CD4-positive, alpha-beta T cell (primary cell): Measurements from ENCODE around the gene RIOK3. TPM values are rescaled to one million over a fixed set of nuclear protein-coding genes. Genes with fewer than 3 reads are reported as not detected.

Experiments
- ATAC-seq: fragments of 200-7000 bp; cut with Tn5 transposase; one replicate; pipeline ENCODE4 v1.10.0; 2022; ENCODE audit warnings: mild to moderate bottlenecking; ENCODE audit not compliant: poor library complexity
- CTCF ChIA-PET: fragments of 350-600 bp; sonication (Branson Sonifier 250); formaldehyde crosslinking; loops from one replicate; lab custom pipeline; 2021; ENCODE audit warnings: antibody characterized with exemption, inconsistent platforms; lab: Charles Lee
- POLR2A ChIA-PET: fragments of 350-600 bp; sonication (Branson Sonifier 250); formaldehyde crosslinking; loops from one replicate; lab custom pipeline; 2021; ENCODE audit warnings: antibody characterized with exemption, inconsistent platforms; lab: Charles Lee
- DNase-seq, 14 experiments: peaks; one replicate each; pipeline ENCODE4 v3.0.0-alpha.2; 2013 to 2020; ENCODE audit warnings: mixed read lengths in 2 of 14
- H3K27ac ChIP-seq, 2 donors: one replicate each; pipeline versions ENCODE4 v1.5.1 to v1.7.0; 2013; ENCODE audit warnings: low read length in 2 of 2, low read depth in 1 of 2, mild to moderate bottlenecking in 1 of 2
- H3K27me3 ChIP-seq, 2 experiments: 1 replicate in 1 of 2; 2 replicates in 1 of 2; pipeline versions ENCODE4 v1.6.1 to v1.7.0; 2013; ENCODE audit warnings: low read length in 2 of 2, control low read depth in 1 of 2, mild to moderate bottlenecking in 1 of 2, moderate library complexity in 1 of 2; ENCODE audit not compliant: insufficient read depth in 2 of 2, control insufficient read depth in 1 of 2
- H3K36me3 ChIP-seq: one replicate; pipeline ENCODE4 v1.6.1; 2013; ENCODE audit warnings: low read length, control low read depth; ENCODE audit not compliant: insufficient read depth
- H3K4me1 ChIP-seq: one replicate; pipeline ENCODE4 v1.6.1; 2013; ENCODE audit warnings: low read length, control low read depth; ENCODE audit not compliant: insufficient read depth
- H3K4me3 ChIP-seq: one replicate; pipeline ENCODE4 v1.5.1; 2013; ENCODE audit warnings: mild to moderate bottlenecking, low read length, moderate library complexity
- H3K9me3 ChIP-seq, 2 experiments: 1 replicate in 1 of 2; 2 replicates in 1 of 2; pipeline versions ENCODE4 v1.6.1 to v1.7.0; 2013; ENCODE audit warnings: low read length in 2 of 2, mild to moderate bottlenecking in 2 of 2, control low read depth in 1 of 2, moderate library complexity in 1 of 2; ENCODE audit not compliant: control insufficient read depth in 1 of 2, insufficient read depth in 1 of 2
- H3K27ac Mint-ChIP-seq: one replicate; pipeline ENCODE4 v1.8.0; 2020; ENCODE audit warnings: mixed read lengths
- H3K27me3 Mint-ChIP-seq: one replicate; pipeline ENCODE4 v1.8.0; 2021; ENCODE audit warnings: mixed read lengths
- H3K36me3 Mint-ChIP-seq: one replicate; pipeline ENCODE4 v1.8.0; 2021; ENCODE audit warnings: low read depth, mixed read lengths
- H3K4me1 Mint-ChIP-seq: one replicate; pipeline ENCODE4 v1.8.0; 2021; ENCODE audit warnings: low read depth, mixed read lengths
- H3K4me3 Mint-ChIP-seq: one replicate; pipeline ENCODE4 v1.8.0; 2020; ENCODE audit warnings: mild to moderate bottlenecking, mixed read lengths
- H3K9me3 Mint-ChIP-seq: one replicate; pipeline ENCODE4 v1.8.0; 2020; ENCODE audit warnings: mixed read lengths
- CTCF ChIP-seq: fragments of 200-600 bp; IDR thresholded peaks from one replicate; pipeline ENCODE4 v1.8.0; 2022; ENCODE audit warnings: antibody characterized with exemption, mild to moderate bottlenecking
- intact Hi-C, 2 experiments: fragments of 100-400 bp; cut with DNase I in 1 of 2; cut with micrococcal nuclease in 1 of 2; formaldehyde crosslinking; loops; one replicate each; pipeline versions ENCODE4 v1.15.1 to v1.9.0; 2023 to 2025; cut with DNase I, micrococcal nuclease
- total RNA-seq, 174 experiments: library from RNA in 2 of 174; stranded (reverse) in 2 of 174; gene quantifications; one replicate each; pipeline ENCODE4 v1.2.3 and lab custom pipeline; 2021 to 2026

Gene RIOK3
- total RNA-seq, 2 experiments from 2014 or later: 151 to 153 TPM

GRCh38 chr18:23452347-23452727 lies 750 bp upstream of the RIOK3 start:
- Mint-ChIP-seq H3K4me3 (peak overlapping the region; percentile 98), H3K4me1 (peaks cover 46% of the 10 kb centered on the region), H3K36me3 (peaks cover 26% of the 10 kb centered on the region), H3K9me3 (no peaks in the 10 kb centered on the region), H3K27ac (peak overlapping the region; percentile 89), H3K27me3 (no peaks in the 10 kb centered on the region)
- intact Hi-C loops: loop anchor here (2.0 to 5.0 kb wide), 5 partner anchors 16 to 520 kb away; partner anchors contain the start of genes NPC1 (in 2 of the 2), RBBP8 (in 1 of the 2) and RMC1 (in 1 of the 2)
- H3K27ac ChIP-seq: peak overlapping the region; percentile 80 to 81
- ATAC-seq: no peak
- H3K4me3 ChIP-seq: peak overlapping the region; percentile 88
- no peaks in the 10 kb centered on the region for H3K27me3 ChIP-seq
- no peaks in the 10 kb centered on the region for H3K9me3 ChIP-seq
- CTCF ChIA-PET: interaction anchor here (0.5 kb wide), 1 partner anchor 25 kb away, joined by 3 read pairs; no protein-coding TSS in a partner anchor
- POLR2A ChIA-PET: interaction anchor here (0.6 to 2.9 kb wide), 9 partner anchors 8 to 1852 kb away, joined by 3 to 13 read pairs (median 4); partner anchors contain the start of genes ESCO1 and RMC1
- H3K36me3 ChIP-seq: peaks cover 3% of the 10 kb centered on the region
- H3K4me1 ChIP-seq: peaks cover 17% of the 10 kb centered on the region
- DNase-seq: no peak
- TF ChIP-seq CTCF: no peak

- POLR2A ChIA-PET: interaction anchor here (0.6 to 2.9 kb wide), 10 partner anchors 10 to 1853 kb away, joined by 3 to 13 read pairs (median 4); partner anchors contain the start of genes ESCO1 and RMC1
- Histone ChIP-seq H3K4me3 (peak overlapping the region; percentile 88), H3K27me3 (no peaks in the 10 kb centered on the region), H3K9me3 (no peaks in the 10 kb centered on the region), H3K4me1 (peaks cover 28% of the 10 kb centered on the region), H3K27ac (peak overlapping the region; percentile 80 to 81), H3K36me3 (peaks cover 11% of the 10 kb centered on the region)
- no peak for TF ChIP-seq CTCF
- peak; percentile 59 for ATAC-seq
- CTCF ChIA-PET: interaction anchor here (0.9 to 1.4 kb wide), 3 partner anchors 34 to 62 kb away, joined by 3 to 7 read pairs (median 3); no protein-coding TSS in a partner anchor
- H3K9me3 Mint-ChIP-seq: no peaks in the 10 kb centered on the region
- DNase-seq: peak in 6 of 14 experiments; percentile 4 to 53 (median 22)
- no peaks in the 10 kb centered on the region for H3K27me3 Mint-ChIP-seq
- peak overlapping the region; percentile 89 for H3K27ac Mint-ChIP-seq
- peak overlapping the region; percentile 98 for H3K4me3 Mint-ChIP-seq
- intact Hi-C loops: loop anchor here (2.0 to 5.0 kb wide), 5 partner anchors 17 to 521 kb away; partner anchors contain the start of genes NPC1 (in 2 of the 2), RBBP8 (in 1 of the 2) and RMC1 (in 1 of the 2)
- peaks cover 37% of the 10 kb centered on the region for H3K36me3 Mint-ChIP-seq
- H3K4me1 Mint-ChIP-seq: peaks cover 60% of the 10 kb centered on the region
Observed at GRCh38 chr18:23453680-23454058, 582 bp downstream of the RIOK3 start.

- Mint-ChIP-seq H3K4me3 (peak overlapping the region; percentile 50), H3K9me3 (no peaks in the 10 kb centered on the region), H3K27ac (no peak overlapping the region), H3K4me1 (peaks cover 88% of the 10 kb centered on the region), H3K27me3 (no peaks in the 10 kb centered on the region), H3K36me3 (peaks cover 64% of the 10 kb centered on the region)
- ATAC-seq (no peak), DNase-seq (no peak)
- ChIA-PET POLR2A (no interaction called here), CTCF (no interaction called here)
- Histone ChIP-seq H3K36me3 (peaks cover 19% of the 10 kb centered on the region), H3K27me3 (no peaks in the 10 kb centered on the region), H3K9me3 (no peaks in the 10 kb centered on the region), H3K4me3 (no peak overlapping the region), H3K27ac (no peak overlapping the region), H3K4me1 (peaks cover 44% of the 10 kb centered on the region)
- TF ChIP-seq CTCF: no peak
- intact Hi-C loops: no loop called here
Observed at GRCh38 chr18:23456835-23457234, 3.7 kb downstream of the RIOK3 start.
